ENCODE data around the gene RAB11FIP4.

Gene RAB11FIP4

GRCh38 chr17:31435581-31435980, 44.1 kb downstream of the RAB11FIP4 start:
- TF ChIP-seq FOXP2 (optimal IDR thresholded peaks at IDR 0.05; ENCODE audit: borderline replicate concordance, extremely low read depth, extremely low read length, insufficient read depth) (no peak), REST (IDR thresholded peaks at IDR 0.05; ENCODE audit: insufficient read depth in 1 of 2, low read depth in 2 of 2, low read length in 2 of 2) (no peak), POLR2AphosphoS5 (IDR thresholded peaks at IDR 0.05; ENCODE audit: low read depth, low read length) (no peak), SIN3A (IDR thresholded peaks at IDR 0.05; ENCODE audit: borderline replicate concordance, insufficient read depth, low read length) (no peak), TAF1 (IDR thresholded peaks at IDR 0.05; ENCODE audit: borderline replicate concordance, insufficient read depth, low read length) (no peak)

GRCh38 chr17:31437720-31438400, 46.4 kb downstream of the RAB11FIP4 start:
- TF ChIP-seq POLR2AphosphoS5 (IDR thresholded peaks at IDR 0.05; ENCODE audit: low read depth, low read length) = no peak
- TF ChIP-seq REST (IDR thresholded peaks at IDR 0.05; ENCODE audit: insufficient read depth in 1 of 2, low read depth in 2 of 2, low read length in 2 of 2) = no peak
- TF ChIP-seq FOXP2 (optimal IDR thresholded peaks at IDR 0.05; ENCODE audit: borderline replicate concordance, extremely low read depth, extremely low read length, insufficient read depth) = no peak
- TF ChIP-seq TAF1 (IDR thresholded peaks at IDR 0.05; ENCODE audit: borderline replicate concordance, insufficient read depth, low read length) = no peak
- TF ChIP-seq SIN3A (IDR thresholded peaks at IDR 0.05; ENCODE audit: borderline replicate concordance, insufficient read depth, low read length) = no peak

- TF ChIP-seq SIN3A (IDR thresholded peaks at IDR 0.05; ENCODE audit: borderline replicate concordance, insufficient read depth, low read length) = no peak
- TF ChIP-seq TAF1 (IDR thresholded peaks at IDR 0.05; ENCODE audit: borderline replicate concordance, insufficient read depth, low read length) = no peak
- no peak for TF ChIP-seq POLR2AphosphoS5 (IDR thresholded peaks at IDR 0.05; ENCODE audit: low read depth, low read length)
- TF ChIP-seq REST (IDR thresholded peaks at IDR 0.05; ENCODE audit: insufficient read depth in 1 of 2, low read depth in 2 of 2, low read length in 2 of 2) = no peak
- TF ChIP-seq FOXP2 (optimal IDR thresholded peaks at IDR 0.05; ENCODE audit: borderline replicate concordance, extremely low read depth, extremely low read length, insufficient read depth) = no peak
These were observed 48.2 kb downstream of the RAB11FIP4 start for GRCh38 chr17:31439716-31440115.

- no peak for TF ChIP-seq TAF1 (IDR thresholded peaks at IDR 0.05; ENCODE audit: borderline replicate concordance, insufficient read depth, low read length)
- no peak for TF ChIP-seq FOXP2 (optimal IDR thresholded peaks at IDR 0.05; ENCODE audit: borderline replicate concordance, extremely low read depth, extremely low read length, insufficient read depth)
- no peak for TF ChIP-seq SIN3A (IDR thresholded peaks at IDR 0.05; ENCODE audit: borderline replicate concordance, insufficient read depth, low read length)
These were observed 50.8 kb downstream of the RAB11FIP4 start for GRCh38 chr17:31442276-31442675.

GRCh38 chr17:31443386-31443785, 51.9 kb downstream of the RAB11FIP4 start:
- TF ChIP-seq TAF1 (IDR thresholded peaks at IDR 0.05; ENCODE audit: borderline replicate concordance, insufficient read depth, low read length) (no peak), SIN3A (IDR thresholded peaks at IDR 0.05; ENCODE audit: borderline replicate concordance, insufficient read depth, low read length) (no peak), POLR2AphosphoS5 (IDR thresholded peaks at IDR 0.05; ENCODE audit: low read depth, low read length) (no peak), REST (IDR thresholded peaks at IDR 0.05; ENCODE audit: insufficient read depth in 1 of 2, low read depth in 2 of 2, low read length in 2 of 2) (no peak), FOXP2 (optimal IDR thresholded peaks at IDR 0.05; ENCODE audit: borderline replicate concordance, extremely low read depth, extremely low read length, insufficient read depth) (no peak)

All from PFSK-1 (cell line).